Measurements from ENCODE around the gene ZNF483.
"Not testable (repeated sequence)": the region's sequence is repeated elsewhere in the genome, so short reads cannot be mapped to it uniquely, and the experiment has no call there.

Gene ZNF483

DNA sequence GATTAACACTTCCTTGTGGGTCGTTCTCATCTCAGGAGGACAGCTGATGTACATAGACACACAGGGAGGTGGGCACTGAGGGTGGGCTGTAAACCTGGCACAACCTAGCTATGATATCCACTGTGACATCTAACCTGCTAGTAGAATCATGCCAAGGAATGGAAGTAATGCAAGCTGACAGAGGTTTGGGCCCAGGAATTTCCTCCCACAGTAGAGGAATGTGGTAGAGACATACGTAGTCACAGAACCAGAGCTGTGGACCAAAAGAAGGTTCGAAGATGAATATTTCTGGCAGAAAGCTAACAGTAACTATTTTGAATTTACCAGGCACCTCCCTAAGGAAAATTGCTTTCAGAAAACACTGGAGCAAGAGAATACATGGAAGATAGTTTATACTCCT lies 90.9 kb downstream of the ZNF483 start:
- DNase-seq: no peak

DNA sequence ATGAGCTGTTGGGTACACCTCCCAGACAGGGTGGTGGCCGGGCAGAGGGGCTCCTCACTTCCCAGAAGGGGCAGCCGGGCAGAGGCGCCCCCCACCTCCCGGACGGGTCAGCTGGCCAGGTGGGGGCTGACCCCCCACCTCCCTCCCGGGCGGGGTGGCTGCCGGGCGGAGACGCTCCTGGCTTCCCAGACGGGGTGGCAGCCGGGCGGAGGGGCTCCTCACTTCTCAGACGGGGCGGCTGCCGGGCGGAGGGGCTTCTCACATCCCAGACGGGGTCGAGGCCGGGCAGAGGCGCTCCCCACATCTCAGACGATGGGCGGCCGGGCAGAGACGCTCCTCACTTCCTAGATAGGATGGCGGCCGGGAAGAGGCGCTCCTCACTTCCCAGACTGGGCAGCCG lies 92.4 kb downstream of the ZNF483 start:
- DNase-seq: not testable (repeated sequence)

DNA sequence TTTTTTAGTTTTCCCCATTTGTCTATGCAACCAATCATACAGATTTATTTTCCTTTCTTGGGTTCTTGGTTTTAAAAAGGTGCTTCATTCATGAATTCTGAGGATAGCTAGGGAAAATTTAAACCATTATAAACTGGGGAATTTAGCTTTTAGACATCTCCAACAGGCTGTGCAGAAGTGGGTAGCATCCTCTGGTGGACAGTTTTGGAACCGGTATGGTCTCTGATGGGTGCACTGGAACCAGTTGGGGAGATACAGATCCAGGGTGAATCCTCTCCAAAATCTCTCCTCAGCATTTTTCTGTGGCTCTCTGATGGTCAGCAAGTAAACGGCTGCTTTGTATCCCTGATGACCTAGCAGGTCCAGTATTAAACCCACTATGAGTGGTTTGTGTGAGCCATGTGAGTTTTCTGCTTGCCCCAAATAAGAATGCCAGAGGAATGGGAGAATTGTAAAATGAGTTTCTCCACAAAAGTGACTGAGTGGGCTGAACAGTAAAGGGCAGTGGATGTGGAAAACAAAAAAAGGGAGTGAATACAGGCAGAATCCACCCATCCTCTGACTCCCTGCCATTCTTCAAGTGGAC lies 97.0 kb downstream of the ZNF483 start:
- DNase-seq: no peak

DNA sequence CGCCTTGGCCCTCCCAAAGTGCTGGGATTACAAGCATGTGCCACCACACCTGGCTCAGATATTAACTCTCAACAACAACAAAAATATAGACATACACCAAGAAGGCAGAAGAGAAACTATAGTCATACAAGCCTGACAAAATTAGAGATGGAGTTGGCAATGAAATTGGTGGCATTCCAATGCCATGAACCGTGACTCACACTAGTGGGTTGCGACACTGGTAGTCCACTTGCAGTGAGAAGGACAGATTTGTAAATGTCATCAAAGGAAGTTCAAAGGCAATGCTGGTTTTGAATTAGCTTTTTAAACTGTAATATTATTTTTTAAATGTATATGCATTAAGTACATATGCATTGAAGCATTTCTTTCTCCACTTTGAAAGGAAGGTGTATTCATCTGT lies 97.6 kb downstream of the ZNF483 start:
- DNase-seq: no peak

All from SHP77 treated with DMSO at 0.1 percent for 48 hours (cell line).